Effector CD4-positive, alpha-beta T cell (primary cell): ENCODE data around the gene LIMCH1.

Source experiments
- DNase-seq: peaks from one replicate; pipeline ENCODE4 v3.0.0-alpha.2; 2020

LIMCH1 gene

DNA sequence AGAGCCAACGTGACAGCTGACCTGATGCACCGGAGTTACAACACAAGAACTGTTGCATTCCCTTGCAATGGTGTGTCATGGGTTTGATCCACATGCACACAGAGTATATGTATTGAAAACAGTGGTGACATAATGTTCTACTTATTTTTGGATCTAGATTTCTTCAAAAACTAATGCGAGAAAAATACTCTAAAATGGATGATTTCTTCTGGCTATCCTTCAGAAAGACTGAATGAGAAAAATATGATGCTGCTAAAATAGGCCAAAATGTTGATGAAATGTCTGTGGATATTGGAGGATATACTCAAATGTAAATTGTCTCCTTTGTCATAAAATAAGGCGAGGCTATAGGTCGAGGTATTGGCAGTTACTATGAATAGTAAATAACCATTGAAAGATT lies 30.4 kb downstream of the LIMCH1 start:
- DNase-seq, result no peak

DNA sequence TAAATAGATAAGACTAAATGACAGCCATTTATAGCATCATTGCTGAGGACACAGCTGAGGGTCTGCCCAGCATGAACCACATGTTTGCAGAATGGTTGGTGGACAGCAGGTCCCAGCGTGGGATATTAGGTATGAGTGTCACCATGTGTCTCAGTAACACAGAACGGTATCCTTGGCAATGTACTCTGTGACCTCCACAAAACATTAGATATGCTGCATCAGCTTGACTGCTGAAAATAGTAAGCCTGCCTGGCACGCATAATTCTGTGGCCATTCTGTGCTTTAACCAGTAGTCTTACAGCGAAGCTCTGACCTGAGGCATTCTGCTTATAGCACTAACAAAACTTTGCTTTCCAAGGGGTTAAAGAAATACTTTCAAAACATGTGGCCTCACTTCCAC lies 32.0 kb downstream of the LIMCH1 start:
- no peak for DNase-seq

DNA sequence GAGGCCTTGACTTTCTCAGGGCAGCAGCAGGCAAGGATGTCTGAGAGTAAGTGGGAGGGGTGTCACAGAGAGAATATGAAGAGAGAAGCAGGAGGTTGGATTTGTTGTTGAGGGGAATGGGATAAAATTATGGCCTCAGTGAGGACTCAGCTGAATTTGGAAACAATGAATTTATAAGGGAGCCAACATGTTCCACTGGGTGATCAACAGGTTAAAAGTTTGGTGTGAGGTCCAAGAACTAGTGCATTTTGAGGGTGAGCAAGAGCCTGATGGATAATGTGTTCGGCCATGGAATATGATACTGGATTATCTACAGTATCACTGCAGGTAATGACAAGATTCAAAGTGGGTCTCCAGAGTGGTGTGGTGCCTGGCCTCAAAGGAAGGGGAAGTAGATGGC lies 33.5 kb downstream of the LIMCH1 start:
- no peak for DNase-seq

DNA sequence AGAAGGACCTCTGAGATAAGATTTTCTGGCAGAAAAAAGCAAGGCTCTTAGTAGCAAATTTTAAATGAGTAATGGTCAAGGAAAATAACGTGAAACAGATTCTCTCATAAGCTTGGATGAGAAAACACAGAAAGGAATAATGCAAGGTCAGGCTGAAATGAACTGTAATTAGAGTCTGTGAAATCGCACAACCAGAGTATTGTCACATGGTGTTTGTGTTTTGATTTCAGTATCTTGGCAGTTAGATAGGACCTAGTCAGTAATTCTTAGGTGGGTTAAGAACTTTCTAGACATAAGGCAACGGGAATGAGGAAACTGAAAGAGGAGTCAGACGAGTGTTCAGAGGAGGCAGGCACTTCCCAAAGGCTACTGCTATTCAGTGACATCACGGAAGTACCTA lies 34.6 kb downstream of the LIMCH1 start:
- DNase-seq, result no peak

DNA sequence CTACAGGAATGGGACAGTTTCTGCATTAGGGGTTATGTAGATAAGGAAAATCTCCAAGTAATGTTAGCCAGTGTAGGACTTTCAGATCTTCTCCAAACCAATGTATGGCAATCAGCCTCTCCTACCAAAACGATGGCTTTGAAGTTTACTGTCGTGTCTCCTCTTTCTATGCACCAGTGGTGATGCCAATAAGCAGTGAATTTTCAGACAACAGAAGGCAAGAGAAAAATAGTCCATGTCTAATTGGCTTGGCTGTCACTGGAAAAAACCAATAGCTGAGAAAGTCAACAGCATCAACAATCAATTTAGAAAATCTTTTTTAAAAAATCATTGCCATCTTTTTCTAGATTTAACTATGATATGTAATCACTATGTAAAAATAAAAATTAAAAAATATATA lies 35.0 kb downstream of the LIMCH1 start:
- no peak for DNase-seq

DNA sequence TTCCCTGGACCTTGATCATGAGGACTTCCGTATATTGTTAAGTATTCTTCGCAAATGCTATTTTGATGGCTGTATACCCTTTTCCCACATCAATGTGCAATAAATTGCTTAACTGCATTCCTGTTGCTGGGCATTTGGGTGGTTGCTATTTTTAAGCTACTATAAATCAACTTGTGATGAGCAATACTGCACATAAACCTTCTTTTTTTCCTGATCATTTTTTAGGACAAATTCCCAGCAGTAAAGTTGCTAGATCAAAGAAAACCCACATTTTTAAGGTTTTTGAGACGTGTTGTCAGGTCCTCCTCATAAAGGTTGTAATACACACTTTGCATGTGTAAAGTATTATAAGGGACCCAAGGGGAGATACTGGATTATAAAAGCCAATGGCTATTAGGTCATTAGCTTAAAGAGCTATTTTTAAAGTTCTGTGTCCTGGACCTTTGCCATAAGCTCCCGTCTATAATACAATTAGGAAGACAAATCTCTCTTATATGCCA lies 35.6 kb downstream of the LIMCH1 start:
- DNase-seq, result no peak

DNA sequence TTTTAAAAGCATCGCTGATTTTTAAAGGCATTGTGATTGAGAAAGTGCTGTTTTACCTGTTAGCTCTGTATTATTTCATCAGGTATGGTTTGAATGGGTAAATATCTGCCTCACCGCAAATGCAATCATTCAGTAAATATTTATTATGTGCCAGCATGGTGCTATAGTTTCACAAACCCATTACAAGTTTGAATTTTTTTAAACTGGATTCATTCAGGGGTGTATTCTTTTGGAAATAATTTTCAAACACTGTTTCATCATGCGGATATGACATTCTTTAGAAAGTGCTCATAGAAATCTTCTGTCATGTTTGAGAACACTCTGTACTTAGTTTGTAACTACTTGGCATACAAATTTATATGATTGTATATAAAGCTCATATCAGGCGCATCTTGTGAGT lies 37.2 kb downstream of the LIMCH1 start:
- no peak for DNase-seq

DNA sequence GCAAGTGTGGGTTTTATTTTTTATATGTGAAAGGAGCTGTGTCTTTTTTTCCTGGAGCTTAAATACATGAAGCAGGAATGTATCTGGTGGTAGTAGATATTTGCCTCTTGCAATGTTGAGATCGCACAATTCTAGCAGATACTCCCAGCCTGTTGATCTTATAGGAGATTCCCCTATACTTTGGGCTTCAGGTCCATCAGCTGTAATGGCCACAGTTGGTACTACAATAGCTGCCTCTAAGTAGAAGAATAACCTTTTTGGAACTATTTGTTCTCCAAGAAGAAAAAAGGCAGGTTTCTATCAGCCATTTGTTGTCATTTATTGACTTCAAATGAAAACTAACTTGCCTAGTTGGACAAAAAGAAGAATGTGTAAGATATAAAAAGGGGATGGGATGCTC lies 37.7 kb downstream of the LIMCH1 start:
- no peak for DNase-seq

DNA sequence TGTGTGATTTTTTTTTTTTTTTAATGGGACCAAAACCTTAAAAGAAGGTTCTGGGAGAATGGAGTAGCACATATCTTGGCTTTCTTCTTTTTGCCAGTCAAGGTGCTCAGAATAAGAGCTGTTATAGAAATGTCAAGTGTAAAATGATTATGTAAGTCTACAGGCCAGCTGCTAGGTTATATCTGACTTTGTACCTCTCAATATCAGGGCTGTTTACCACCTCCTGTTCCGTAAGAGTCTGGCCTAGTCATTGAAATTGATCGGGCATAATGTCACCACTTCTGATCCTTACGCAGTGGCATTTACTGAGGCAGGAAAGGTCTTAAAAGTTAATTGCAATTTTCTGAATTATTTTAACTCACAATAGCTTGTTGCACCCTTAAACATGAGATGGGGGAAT lies 41.1 kb downstream of the LIMCH1 start:
- DNase-seq, result no peak

DNA sequence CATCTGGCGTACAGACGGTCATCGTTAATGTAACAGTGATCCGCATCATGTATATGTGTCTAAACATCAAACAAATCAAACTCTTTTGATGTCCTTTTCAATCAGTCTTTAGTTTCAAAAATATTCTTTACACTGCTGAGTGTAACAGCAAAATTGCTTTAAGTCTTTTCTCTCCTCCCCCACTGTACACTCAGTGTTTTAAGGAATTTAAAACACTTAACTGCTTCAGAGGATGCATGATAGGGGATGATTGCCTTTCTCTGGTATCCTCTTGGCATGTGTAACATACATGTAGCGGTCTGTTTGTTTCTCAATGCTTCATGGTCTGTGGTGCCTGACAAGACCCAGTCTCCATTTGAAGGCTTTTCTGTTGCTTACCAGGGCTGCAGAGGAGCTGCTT lies 41.6 kb downstream of the LIMCH1 start:
- no peak for DNase-seq

DNA sequence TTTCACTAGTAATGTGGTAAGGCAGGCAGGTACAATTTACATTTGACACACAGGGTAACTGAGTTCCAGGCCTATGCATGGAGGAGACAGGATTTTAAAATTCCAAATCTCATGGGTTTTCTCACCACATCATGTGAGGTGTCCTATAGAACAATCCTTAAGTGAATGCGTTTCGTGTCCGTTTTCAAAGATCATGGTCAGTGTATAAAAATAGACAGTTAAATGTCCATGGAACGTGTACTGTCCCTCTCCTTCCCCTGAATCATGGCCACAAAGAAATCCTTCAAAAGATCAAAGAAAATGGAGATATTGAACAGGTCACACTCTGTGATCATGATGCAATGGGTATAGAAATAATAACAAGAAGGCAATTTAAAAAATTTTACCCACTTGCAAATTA lies 42.0 kb downstream of the LIMCH1 start:
- no peak for DNase-seq

DNA sequence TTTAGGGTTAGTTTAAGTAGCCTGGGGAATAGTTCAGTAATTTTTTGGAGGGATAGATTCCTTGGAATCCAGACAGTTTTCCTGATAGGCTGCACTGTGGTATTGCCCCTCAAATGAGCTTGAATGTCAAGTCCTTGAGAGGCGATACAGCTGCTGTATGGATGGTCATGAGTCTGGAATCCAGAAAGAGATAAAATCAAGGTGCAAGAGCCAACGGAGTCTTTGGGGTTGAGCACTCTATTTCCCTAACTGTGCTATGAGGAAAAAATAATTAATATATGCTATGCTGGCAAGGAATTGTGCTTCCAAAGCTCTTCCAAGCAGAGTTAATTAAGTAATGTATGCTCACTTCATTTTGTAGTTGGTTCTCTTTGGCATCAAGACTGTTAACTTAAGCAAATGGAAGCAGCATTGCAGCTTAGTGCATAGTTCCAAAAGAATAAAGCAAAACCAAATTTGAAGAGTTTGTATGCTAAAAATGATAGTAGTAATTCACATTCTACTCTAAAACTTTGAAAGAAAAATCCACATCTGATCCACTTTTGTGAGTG lies 48.8 kb downstream of the LIMCH1 start:
- no peak for DNase-seq

DNA sequence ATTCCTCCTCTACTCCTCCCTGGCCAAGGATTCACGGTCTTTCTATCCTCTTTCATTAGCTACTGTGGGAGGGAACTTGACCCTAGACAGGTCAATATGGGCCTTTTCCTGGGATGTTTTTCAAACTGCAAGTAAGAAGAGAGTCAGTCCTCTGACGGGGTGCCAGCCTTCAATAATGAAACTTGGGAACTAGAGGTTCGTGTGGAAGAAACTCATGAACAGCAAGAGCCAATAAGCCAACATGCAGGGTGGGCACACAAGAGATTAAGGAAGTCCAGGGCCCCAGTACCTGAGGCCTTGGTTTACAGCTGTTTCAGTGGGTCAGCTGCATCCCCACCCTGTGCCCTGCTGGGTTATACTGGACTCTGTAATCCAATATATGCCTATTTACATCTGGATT lies 49.3 kb downstream of the LIMCH1 start:
- DNase-seq, result no peak

DNA sequence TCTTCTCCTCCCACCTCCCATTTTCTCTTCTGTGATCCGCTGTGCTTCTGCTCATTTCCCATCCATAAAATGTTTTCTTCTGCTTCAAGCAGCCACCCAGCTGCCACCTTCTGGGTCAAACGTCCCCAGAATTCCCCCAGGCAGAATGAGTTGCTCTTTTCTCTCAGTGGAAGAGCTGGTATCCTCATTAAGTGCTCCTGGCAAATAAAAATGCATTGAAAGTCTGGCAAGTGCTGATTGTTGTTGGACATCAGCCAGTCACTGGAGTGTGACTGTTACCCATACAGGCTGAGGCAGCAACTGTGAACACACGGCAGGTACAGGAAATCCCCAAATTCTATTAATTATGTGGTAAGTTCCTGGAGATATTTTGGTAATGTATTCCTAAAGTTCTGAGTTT lies 52.6 kb downstream of the LIMCH1 start:
- no peak for DNase-seq

DNA sequence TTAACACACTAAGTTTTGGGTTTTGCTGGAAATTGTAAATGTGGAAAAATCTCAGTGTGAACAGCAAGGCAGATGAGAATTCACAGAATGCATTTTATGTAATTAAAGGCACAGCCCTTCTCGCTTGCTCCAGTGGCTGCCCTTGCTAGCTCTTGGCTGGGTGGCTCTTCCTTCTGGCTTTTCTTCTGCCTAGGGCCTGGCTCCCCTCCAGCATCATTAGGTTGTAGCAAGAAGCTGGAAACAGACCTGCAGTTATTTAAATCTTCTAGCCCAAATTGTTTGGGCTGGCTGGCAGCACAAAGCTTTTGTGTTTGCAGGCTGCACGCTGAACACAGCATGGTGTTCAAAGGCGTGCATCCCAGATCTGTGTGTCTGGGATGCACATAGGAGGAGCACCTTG lies 56.5 kb downstream of the LIMCH1 start:
- no peak for DNase-seq

DNA sequence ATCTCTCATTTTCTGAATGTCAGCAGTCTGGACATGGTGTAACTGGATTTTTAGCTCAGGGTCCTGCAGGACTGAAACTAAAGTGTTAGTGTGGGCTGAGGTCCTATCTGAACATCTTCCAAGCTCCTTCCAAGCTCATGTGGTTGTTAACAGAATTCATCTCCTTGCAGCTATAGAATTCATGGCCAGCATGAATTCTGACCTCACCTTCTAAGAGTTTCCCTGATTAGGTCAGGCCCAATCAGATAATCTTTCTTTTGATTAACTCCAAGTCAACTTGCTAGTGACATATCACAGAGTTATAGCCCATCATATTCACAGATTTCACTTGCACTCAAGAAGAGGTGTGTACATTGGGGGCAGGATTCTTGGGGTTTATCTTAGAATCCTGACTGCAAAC lies 59.5 kb downstream of the LIMCH1 start:
- DNase-seq, result no peak

DNA sequence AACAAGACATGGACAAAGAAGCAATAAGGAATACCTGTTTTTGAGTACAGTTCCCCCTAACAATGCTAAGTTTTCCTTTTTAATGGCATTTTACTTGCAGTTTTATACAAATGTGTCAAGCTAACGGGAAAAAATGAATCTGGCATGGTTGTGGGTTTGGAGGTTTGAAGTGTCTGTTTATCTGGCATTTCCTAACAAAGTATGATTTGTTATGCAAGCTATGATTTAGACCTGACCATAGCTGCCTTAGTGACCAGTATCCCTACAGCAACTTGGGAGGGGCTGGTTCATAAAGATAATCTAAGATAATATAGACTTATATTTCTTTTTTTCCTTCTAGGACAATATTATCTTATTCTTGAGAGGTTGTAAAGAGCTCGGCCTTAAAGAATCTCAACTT lies 60.6 kb downstream of the LIMCH1 start:
- no peak for DNase-seq

DNA sequence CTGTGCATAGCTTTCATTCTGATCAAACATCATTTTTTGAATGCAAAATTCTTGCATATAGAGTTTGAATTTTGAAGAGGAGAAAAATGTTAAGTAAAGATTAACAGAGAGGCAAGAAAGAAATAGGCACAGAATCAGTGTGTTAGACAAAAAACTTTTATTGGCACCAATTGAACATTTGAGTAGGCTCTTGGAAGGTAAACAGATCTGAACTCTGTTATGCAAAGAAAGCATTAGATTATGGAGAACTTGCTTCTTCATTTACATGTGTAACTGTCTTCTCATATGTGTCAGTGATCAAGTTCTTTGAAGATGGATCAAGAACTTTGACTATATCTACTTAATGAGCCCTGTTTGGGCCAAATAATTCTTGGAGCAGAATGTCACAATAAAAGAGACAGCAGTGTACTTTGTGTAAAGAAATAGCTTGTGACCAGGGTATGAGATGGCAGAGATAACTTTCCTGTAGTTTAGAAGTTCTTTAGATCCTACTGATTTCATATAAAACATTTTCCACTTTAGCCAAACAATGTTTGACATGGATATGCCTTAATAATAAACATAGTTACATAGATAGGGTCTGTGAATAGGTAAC lies 61.3 kb downstream of the LIMCH1 start:
- DNase-seq, result no peak

DNA sequence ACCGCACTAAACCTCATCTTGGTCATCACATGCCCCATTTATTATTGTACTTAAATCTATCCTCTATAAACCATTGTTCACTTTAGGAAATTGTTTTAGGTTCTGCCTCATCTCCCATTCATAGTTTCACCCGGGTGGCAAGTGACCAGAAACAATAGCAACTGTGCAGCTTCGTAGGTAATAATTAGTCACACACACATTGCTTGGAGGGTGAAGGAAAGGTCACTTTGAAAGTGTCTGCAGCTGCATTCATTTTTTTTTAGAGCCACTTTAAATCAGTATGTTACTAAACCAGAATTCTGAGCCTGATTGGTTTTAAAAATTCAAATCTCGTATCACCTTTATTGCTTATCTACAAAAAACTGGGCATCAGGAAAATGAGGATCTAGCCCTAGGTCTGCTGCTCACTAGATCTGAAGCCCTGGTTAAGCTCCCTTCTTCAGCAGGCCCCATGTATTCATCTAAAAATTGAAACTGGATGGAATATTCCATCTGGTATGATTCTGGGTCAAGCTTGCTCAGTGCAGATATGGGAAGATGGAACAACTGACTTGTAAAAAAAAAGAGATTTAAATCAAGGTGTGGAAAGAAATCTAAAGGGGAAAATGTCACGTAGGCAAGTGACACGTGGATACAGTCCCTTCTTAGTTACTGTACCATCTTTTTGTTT lies 62.4 kb downstream of the LIMCH1 start:
- DNase-seq, result no peak

DNA sequence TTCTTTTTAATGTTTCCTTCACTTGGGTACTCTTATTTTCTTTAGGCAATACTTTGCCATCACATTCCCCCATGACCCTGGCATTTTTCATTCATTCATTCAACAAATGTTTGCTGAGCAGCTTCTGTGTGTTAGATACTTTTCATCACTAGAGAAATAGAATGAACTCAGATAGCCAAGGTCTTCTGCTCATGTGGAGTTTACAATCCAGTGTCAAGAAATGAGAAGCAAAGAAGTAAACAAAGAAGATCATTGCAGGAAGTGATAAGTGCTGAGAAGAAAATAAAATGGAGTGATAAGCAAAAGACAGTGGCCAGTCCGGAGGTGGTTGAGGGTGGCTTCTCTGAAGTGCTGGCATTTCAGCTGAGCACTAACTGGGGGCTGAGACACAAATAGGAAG lies 63.1 kb downstream of the LIMCH1 start:
- no peak for DNase-seq

DNA sequence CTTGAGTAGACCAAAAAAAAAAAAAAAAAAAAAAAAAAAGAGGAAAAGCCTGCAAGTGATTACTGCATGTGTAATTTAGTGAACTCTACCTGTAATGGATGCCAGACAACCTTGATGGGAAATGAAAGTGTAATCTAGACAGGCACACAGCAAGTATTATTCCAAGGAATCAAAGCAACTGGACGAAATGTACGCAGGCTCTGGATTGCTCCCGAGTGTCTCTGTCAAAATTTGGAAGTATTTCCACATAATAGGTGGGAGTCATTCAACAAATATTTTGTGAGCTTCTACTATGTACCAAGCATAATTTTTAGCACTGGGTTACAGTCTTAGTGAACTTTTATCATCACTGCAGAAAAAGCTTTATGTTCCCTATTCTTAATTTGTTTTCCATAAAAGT lies 64.2 kb downstream of the LIMCH1 start:
- DNase-seq, result no peak

DNA sequence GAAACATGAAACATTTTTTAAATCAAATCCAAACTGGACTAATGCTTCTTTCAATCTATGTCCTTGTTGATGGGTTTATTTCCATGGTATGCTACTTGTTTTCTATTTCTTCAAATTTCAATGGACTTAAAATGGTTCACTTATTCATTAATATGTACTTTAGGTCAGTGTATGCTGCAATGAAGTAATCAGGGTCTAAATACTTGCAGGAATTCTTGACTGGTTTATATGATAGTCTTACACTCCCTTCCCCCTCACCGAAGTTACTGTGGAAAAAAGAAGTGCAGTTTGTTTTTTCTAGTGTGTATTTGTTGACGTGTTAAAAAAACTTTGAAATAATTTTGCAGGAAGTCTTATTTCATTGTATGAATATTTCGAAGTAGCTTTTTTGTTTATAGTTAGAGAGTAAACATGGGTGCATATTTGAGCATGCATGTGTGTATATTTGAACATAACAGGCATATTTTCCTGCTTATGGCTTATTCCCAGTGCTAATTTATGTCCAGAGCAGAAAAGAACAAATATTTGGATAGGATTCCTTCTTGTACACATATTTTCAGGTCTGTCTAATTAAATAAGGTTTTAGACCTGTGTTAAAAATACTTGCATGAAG lies 65.0 kb downstream of the LIMCH1 start:
- no peak for DNase-seq

DNA sequence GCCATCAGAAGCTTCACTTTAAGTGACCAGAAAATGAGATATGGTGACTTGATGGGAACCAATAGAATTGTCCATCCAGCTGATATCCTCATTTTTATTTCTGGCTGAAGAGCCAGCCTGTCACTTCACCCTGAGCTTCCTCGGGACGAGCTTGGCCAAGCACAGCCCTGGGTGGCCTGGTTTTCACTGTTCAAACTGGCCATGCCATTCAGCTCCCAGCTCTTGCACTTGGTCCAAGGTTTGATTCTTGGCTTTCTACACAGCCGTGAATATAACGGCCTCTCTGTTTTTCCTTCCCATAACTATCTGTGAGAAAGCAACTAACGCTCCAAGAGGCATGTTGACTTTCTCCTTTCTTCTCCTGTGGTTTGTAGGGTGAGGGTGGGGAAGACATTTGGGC lies 71.9 kb downstream of the LIMCH1 start:
- no peak for DNase-seq

DNA sequence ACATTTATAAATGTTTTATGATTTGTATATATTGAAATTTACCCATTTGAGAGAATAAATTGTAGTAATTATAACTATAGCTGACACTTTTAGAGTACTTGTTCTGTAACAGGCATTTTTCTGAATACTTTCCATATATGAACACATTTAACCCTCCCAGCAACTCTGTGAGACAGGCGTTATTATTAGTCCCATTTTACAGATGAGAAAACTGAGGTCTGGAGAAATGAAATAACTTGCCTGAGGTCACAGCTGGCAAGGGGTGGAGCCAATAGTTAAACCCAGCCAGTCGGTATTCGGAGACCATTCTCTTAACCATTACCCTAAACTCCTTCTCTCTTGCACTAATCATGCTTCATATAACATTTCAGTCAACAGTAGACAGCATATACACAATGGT lies 72.5 kb downstream of the LIMCH1 start:
- DNase-seq, result no peak
